Erythroblast (primary cell): ENCODE data around the gene MLANA.

Experiments used
- GATA1 ChIP-seq: IDR thresholded peaks from 2 replicates; pipeline ENCODE4 v1.6.1; 2011; ENCODE audit warnings: low read depth, mild to moderate bottlenecking, control low read depth, low read length, moderate library complexity
- POLR2A ChIP-seq: IDR thresholded peaks from 2 replicates; pipeline ENCODE4 v1.6.1; 2011; ENCODE audit warnings: mild to moderate bottlenecking, low read length

GRCh38 chr9:5863092-5863746, 27.5 kb upstream of the MLANA start:
- TF ChIP-seq POLR2A: no peak
- TF ChIP-seq GATA1: no peak
